HEK293T (cell line): ENCODE data around the gene ANGPTL2.

ENCODE experiments used
- CTCF ChIA-PET: fragments of 350-600 bp; formaldehyde crosslinking; extraction: SDS; loops from one replicate; lab custom pipeline; 2021; ENCODE audit warnings: antibody characterized with exemption, inconsistent platforms; lab: Yijun Ruan, JAX
- POLR2A ChIA-PET: fragments of 350-600 bp; formaldehyde crosslinking; extraction: SDS; loops from one replicate; lab custom pipeline; 2020; ENCODE audit warnings: antibody characterized with exemption, inconsistent platforms; lab: Yijun Ruan, JAX
- DNase-seq: peaks from one replicate; pipeline ENCODE4 v3.0.0; 2012; ENCODE audit warnings: mixed read lengths; ENCODE audit errors: extremely low spot score
- ARNT ChIP-seq: fragments of 450-650 bp; IDR thresholded peaks from 2 replicates; pipeline ENCODE4 v1.6.1; 2017; ENCODE audit warnings: mild to moderate bottlenecking
- BHLHE40 ChIP-seq: fragments of 450-650 bp; IDR thresholded peaks from 2 replicates; pipeline ENCODE4 v1.6.1; 2016; ENCODE audit warnings: mild to moderate bottlenecking, moderate library complexity, borderline replicate concordance
- CTBP1 ChIP-seq: fragments of 450-650 bp; IDR thresholded peaks from 2 replicates; pipeline ENCODE4 v1.6.1; 2016; ENCODE audit warnings: borderline replicate concordance
- ELF4 ChIP-seq: fragments of 450-650 bp; IDR thresholded peaks from 2 replicates; pipeline ENCODE4 v1.6.1; 2017; ENCODE audit warnings: antibody characterized with exemption
- FOXA1 ChIP-seq: fragments of 450-650 bp; IDR thresholded peaks from 2 replicates; pipeline ENCODE4 v1.6.1; 2016; ENCODE audit warnings: mild to moderate bottlenecking
- FOXK2 ChIP-seq: fragments of 450-650 bp; IDR thresholded peaks from 2 replicates; pipeline ENCODE4 v1.6.1; 2016; ENCODE audit warnings: mild to moderate bottlenecking
- FOXM1 ChIP-seq: fragments of 450-650 bp; IDR thresholded peaks from 2 replicates; pipeline ENCODE4 v1.6.1; 2017; ENCODE audit warnings: mild to moderate bottlenecking, borderline replicate concordance
- HDGF ChIP-seq: fragments of 450-650 bp; IDR thresholded peaks from 2 replicates; pipeline ENCODE4 v1.6.1; 2017; ENCODE audit warnings: antibody characterized with exemption, borderline replicate concordance
- L3MBTL2 ChIP-seq: fragments of 450-650 bp; conservative IDR thresholded peaks from 2 replicates; pipeline ENCODE4 v1.6.1; 2016; ENCODE audit warnings: mild to moderate bottlenecking
- LEF1 ChIP-seq: fragments of 450-650 bp; IDR thresholded peaks from 2 replicates; pipeline ENCODE4 v1.6.1; 2017; ENCODE audit warnings: mild to moderate bottlenecking, borderline replicate concordance
- NFRKB ChIP-seq: fragments of 450-650 bp; IDR thresholded peaks from 2 replicates; pipeline ENCODE4 v1.6.1; 2016; ENCODE audit warnings: mild to moderate bottlenecking, moderate library complexity
- PKNOX1 ChIP-seq: fragments of 450-650 bp; IDR thresholded peaks from 2 replicates; pipeline ENCODE4 v1.6.1; 2016
- SP1 ChIP-seq: fragments of 450-650 bp; IDR thresholded peaks from 2 replicates; pipeline ENCODE4 v1.6.1; 2017
- SUZ12 ChIP-seq: fragments of 450-650 bp; IDR thresholded peaks from 2 replicates; pipeline ENCODE4 v1.6.1; 2016; ENCODE audit warnings: mild to moderate bottlenecking
- TARDBP ChIP-seq: fragments of 450-650 bp; IDR thresholded peaks from 2 replicates; pipeline ENCODE4 v1.6.1; 2016
- ZNF384 ChIP-seq: fragments of 450-650 bp; IDR thresholded peaks from 2 replicates; pipeline ENCODE4 v1.6.1; 2016

The ANGPTL2 gene

GRCh38 chr9:127161081-127161624 is 38.7 kb upstream of the ANGPTL2 start:
- no peak for TF ChIP-seq NFRKB
- TF ChIP-seq L3MBTL2 = no peak
- POLR2A ChIA-PET = no interaction called here
- no peak for DNase-seq
- CTCF ChIA-PET = no interaction called here

- CTCF ChIA-PET = no interaction called here
- DNase-seq = no peak
- no peak for TF ChIP-seq FOXA1
- no peak for TF ChIP-seq ELF4
- TF ChIP-seq SUZ12 = no peak
- TF ChIP-seq FOXM1 = no peak
- no peak for TF ChIP-seq HDGF
- TF ChIP-seq SP1 = no peak
- no peak for TF ChIP-seq ARNT
- no peak for TF ChIP-seq PKNOX1
- no peak for TF ChIP-seq L3MBTL2
- TF ChIP-seq FOXK2 = no peak
- no peak for TF ChIP-seq LEF1
- TF ChIP-seq ZNF384 = no peak
- no peak for TF ChIP-seq CTBP1
- TF ChIP-seq NFRKB = no peak
- POLR2A ChIA-PET = no interaction called here
Observed at GRCh38 chr9:127159949-127160610, 37.6 kb upstream of the ANGPTL2 start.

- POLR2A ChIA-PET = no interaction called here
- no peak for TF ChIP-seq LEF1
- no peak for TF ChIP-seq TARDBP
- no peak for TF ChIP-seq SP1
- TF ChIP-seq CTBP1 = no peak
- TF ChIP-seq ARNT = no peak
- CTCF ChIA-PET = no interaction called here
- DNase-seq = no peak
Observed at GRCh38 chr9:127159325-127159801, 36.9 kb upstream of the ANGPTL2 start.

DNA sequence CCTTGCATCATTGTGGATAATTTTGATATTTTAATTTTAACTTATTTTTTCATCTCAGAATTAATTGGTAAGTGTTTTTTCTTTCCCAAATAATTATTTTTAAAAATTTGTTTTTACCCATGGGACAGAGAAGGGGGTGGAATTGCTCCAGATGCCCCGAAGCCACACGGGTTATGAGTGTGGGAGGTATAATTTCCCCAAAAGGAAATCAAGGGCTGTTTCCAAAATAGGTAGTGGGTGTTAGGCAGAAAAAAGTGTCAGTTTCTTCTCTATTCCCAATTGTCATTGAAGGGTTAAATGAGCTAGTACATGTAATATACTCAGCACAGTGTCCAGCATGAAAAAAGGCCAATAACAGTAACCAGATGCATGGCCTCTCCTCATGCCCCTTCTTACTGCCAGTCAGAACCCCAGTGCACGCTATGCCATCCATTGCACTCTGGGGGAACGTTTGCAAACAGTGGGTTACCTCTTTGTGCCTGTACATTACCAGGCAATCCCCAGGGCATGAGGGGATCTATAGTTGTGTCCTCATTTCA is 36.4 kb upstream of the ANGPTL2 start:
- ChIA-PET CTCF (no interaction called here), POLR2A (no interaction called here)
- TF ChIP-seq FOXA1 = no peak
- TF ChIP-seq ZNF384 = no peak
- no peak for TF ChIP-seq SP1
- DNase-seq = no peak

DNA sequence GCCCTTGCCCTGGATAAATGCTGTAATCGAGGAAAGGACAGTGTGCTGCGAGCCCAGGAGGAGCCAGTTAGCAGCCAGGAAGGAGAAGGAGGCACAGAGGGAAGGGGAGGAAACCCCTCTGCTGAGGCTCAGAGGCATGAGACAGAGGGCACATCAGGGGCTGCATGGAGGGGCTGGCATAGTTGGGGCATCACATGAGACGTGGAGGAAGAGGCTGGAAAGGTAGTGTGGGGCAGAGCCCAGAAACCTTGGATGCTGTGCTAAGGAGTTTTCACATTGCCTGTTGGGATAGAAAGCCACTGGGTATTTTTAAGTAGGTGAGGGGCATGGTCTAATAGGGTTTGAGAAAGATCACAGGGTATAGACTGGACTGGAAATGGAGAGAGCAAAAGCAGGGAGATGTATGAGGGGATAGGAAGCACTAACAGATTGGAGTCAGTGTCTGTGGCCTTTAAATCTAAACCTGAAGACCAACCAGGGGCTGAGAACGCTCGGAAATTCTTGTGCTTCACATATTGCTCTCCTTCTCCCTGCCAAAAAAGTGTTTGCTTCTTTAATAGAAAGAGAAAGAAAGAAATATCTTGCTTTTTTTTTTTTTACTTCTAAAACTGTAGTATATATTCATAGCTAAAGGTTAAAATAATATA is 33.0 kb upstream of the ANGPTL2 start:
- CTCF ChIA-PET = no interaction called here
- DNase-seq = no peak
- POLR2A ChIA-PET = no interaction called here
- TF ChIP-seq SP1 (no peak), CTBP1 (no peak), TARDBP (no peak), LEF1 (no peak), FOXM1 (no peak), BHLHE40 (no peak), ZNF384 (no peak), HDGF (no peak), NFRKB (no peak), L3MBTL2 (no peak), FOXA1 (no peak), ARNT (no peak), FOXK2 (no peak), ELF4 (no peak), SUZ12 (no peak), PKNOX1 (no peak)

- POLR2A ChIA-PET = no interaction called here
- no peak for TF ChIP-seq SP1
- TF ChIP-seq PKNOX1 = no peak
- TF ChIP-seq LEF1 = no peak
- TF ChIP-seq FOXK2 = no peak
- no peak for TF ChIP-seq ARNT
- TF ChIP-seq ELF4 = no peak
- TF ChIP-seq HDGF = no peak
- TF ChIP-seq ZNF384 = no peak
- no peak for TF ChIP-seq NFRKB
- no peak for TF ChIP-seq FOXA1
- no peak for TF ChIP-seq TARDBP
- no peak for TF ChIP-seq BHLHE40
- TF ChIP-seq CTBP1 = no peak
- TF ChIP-seq SUZ12 = no peak
- no peak for TF ChIP-seq L3MBTL2
- CTCF ChIA-PET = no interaction called here
- no peak for DNase-seq
Observed at GRCh38 chr9:127154390-127155191, 32.2 kb upstream of the ANGPTL2 start.
